Activated CD8-positive, alpha-beta T cell treated with anti-CD3 and anti-CD28 coated beads for 36 hours (primary cell): ENCODE results near the gene NUAK1. TPM values are rescaled to one million over a fixed set of nuclear protein-coding genes. Genes with fewer than 3 reads are reported as not detected.
A peak's percentile ranks its signal among the peaks of the same experiment; 100 is the strongest.

Experiments used
- ATAC-seq: fragments of 200-7000 bp; cut with Tn5 transposase; one replicate; pipeline ENCODE4 v1.10.0; 2021; ENCODE audit warnings: mild to moderate bottlenecking, moderate library complexity
- CTCF ChIA-PET: fragments of 350-600 bp; sonication (Branson Sonifier 250); formaldehyde crosslinking; loops from one replicate; lab custom pipeline; 2021; ENCODE audit warnings: antibody characterized with exemption; lab: Charles Lee
- POLR2A ChIA-PET: fragments of 350-600 bp; sonication (Branson Sonifier 250); formaldehyde crosslinking; loops from one replicate; lab custom pipeline; 2021; ENCODE audit warnings: antibody characterized with exemption; lab: Charles Lee
- DNase-seq: peaks from one replicate; pipeline ENCODE4 v3.0.0-alpha.2; 2020
- H3K27ac Mint-ChIP-seq: one replicate; pipeline ENCODE4 v1.8.0; 2021; ENCODE audit warnings: mild to moderate bottlenecking, mixed read lengths
- H3K27me3 Mint-ChIP-seq: one replicate; pipeline ENCODE4 v1.8.0; 2021; ENCODE audit warnings: mixed read lengths
- H3K36me3 Mint-ChIP-seq: one replicate; pipeline ENCODE4 v1.8.0; 2021; ENCODE audit warnings: low read depth, mixed read lengths
- H3K4me1 Mint-ChIP-seq: one replicate; pipeline ENCODE4 v1.8.0; 2021; ENCODE audit warnings: low read depth, mixed read lengths
- H3K4me3 Mint-ChIP-seq: one replicate; pipeline ENCODE4 v1.8.0; 2021; ENCODE audit warnings: mild to moderate bottlenecking, moderate library complexity, mixed read lengths
- H3K9me3 Mint-ChIP-seq: one replicate; pipeline ENCODE4 v1.8.0; 2021; ENCODE audit warnings: mixed read lengths
- CTCF ChIP-seq: fragments of 200-600 bp; IDR thresholded peaks from one replicate; pipeline ENCODE4 v1.8.0; 2022; ENCODE audit warnings: antibody characterized with exemption, mild to moderate bottlenecking
- intact Hi-C: fragments of 100-400 bp; cut with micrococcal nuclease; formaldehyde crosslinking; loops from one replicate; pipeline ENCODE4 v1.10.0; 2022
- total RNA-seq, 2 experiments: library from RNA; stranded (reverse); gene quantifications; one replicate each; pipeline ENCODE4 v1.2.3, GENCODE V29; 2021

Gene NUAK1
- total RNA-seq, 2 experiments from 2014 or later: not detected

- Mint-ChIP-seq H3K4me3 (no peak overlapping the region), H3K4me1 (peaks cover 3% of the 10 kb centered on the region), H3K9me3 (peaks cover 4% of the 10 kb centered on the region), H3K27ac (no peak overlapping the region), H3K36me3 (no peaks in the 10 kb centered on the region), H3K27me3 (peaks cover 8% of the 10 kb centered on the region)
- TF ChIP-seq CTCF: no peak
- intact Hi-C loops: no loop called here
- ChIA-PET CTCF (interaction anchor here (0.9 to 1.6 kb wide), 2 partner anchors 37 to 50 kb away, joined by 3 to 4 read pairs; no protein-coding TSS in a partner anchor), POLR2A (no interaction called here)
- no peak for DNase-seq
- no peak for ATAC-seq
Measured at GRCh38 chr12:106173442-106173841, 34.7 kb upstream of the NUAK1 start.

- H3K27me3 Mint-ChIP-seq: peaks cover 25% of the 10 kb centered on the region
Measured at GRCh38 chr12:106171117-106171750, 32.5 kb upstream of the NUAK1 start.

GRCh38 chr12:106170285-106170684 lies 31.5 kb upstream of the NUAK1 start:
- H3K36me3 Mint-ChIP-seq: no peaks in the 10 kb centered on the region
- POLR2A ChIA-PET: no interaction called here
- intact Hi-C loops: no loop called here
- no peak for TF ChIP-seq CTCF
- peaks cover 30% of the 10 kb centered on the region for H3K27me3 Mint-ChIP-seq
- H3K4me1 Mint-ChIP-seq: peaks cover 3% of the 10 kb centered on the region
- peaks cover 9% of the 10 kb centered on the region for H3K9me3 Mint-ChIP-seq
- CTCF ChIA-PET: interaction anchor here (1.1 kb wide), 1 partner anchor 54 kb away, joined by 3 read pairs; no protein-coding TSS in a partner anchor
- ATAC-seq (no peak), DNase-seq (no peak)
- no peak overlapping the region for H3K27ac Mint-ChIP-seq
- no peak overlapping the region for H3K4me3 Mint-ChIP-seq

More at GRCh38 chr12:106171117-106171750, 32.5 kb upstream of the NUAK1 start:
- DNase-seq (no peak), ATAC-seq (peak; percentile 34)
- no peak overlapping the region for H3K27ac Mint-ChIP-seq
- POLR2A ChIA-PET: interaction anchor here (0.6 kb wide), 1 partner anchor 8 kb away, joined by 3 read pairs; no protein-coding TSS in a partner anchor
- intact Hi-C loops: no loop called here
- CTCF ChIA-PET: interaction anchor here (1.1 kb wide), 1 partner anchor 53 kb away, joined by 3 read pairs; no protein-coding TSS in a partner anchor
- peaks cover 9% of the 10 kb centered on the region for H3K9me3 Mint-ChIP-seq
- TF ChIP-seq CTCF: no peak
- no peak overlapping the region for H3K4me3 Mint-ChIP-seq
- H3K4me1 Mint-ChIP-seq: peaks cover 3% of the 10 kb centered on the region
- H3K36me3 Mint-ChIP-seq: no peaks in the 10 kb centered on the region

GRCh38 chr12:106163712-106164111 lies 25.0 kb upstream of the NUAK1 start:
- H3K9me3 Mint-ChIP-seq: peaks cover 8% of the 10 kb centered on the region
- TF ChIP-seq CTCF: no peak
- H3K36me3 Mint-ChIP-seq: no peaks in the 10 kb centered on the region
- H3K4me1 Mint-ChIP-seq: no peaks in the 10 kb centered on the region
- DNase-seq (no peak), ATAC-seq (no peak)
- no peak overlapping the region for H3K27ac Mint-ChIP-seq
- H3K27me3 Mint-ChIP-seq: peaks cover 53% of the 10 kb centered on the region
- ChIA-PET POLR2A (no interaction called here), CTCF (no interaction called here)
- H3K4me3 Mint-ChIP-seq: no peak overlapping the region
- intact Hi-C loops: no loop called here

- Mint-ChIP-seq H3K9me3 (peaks cover 2% of the 10 kb centered on the region), H3K27ac (no peak overlapping the region), H3K27me3 (peaks cover 37% of the 10 kb centered on the region), H3K36me3 (no peaks in the 10 kb centered on the region), H3K4me3 (no peak overlapping the region), H3K4me1 (no peaks in the 10 kb centered on the region)
- no peak for DNase-seq
- no peak for ATAC-seq
- CTCF ChIA-PET: interaction anchor here (0.8 kb wide), 1 partner anchor 26 kb away, joined by 3 read pairs; no protein-coding TSS in a partner anchor
- intact Hi-C loops: no loop called here
- POLR2A ChIA-PET: no interaction called here
- no peak for TF ChIP-seq CTCF
Measured at GRCh38 chr12:106161491-106161890, 22.7 kb upstream of the NUAK1 start.
